ENCODE measurements around the gene FGF1.

Gene FGF1

GRCh38 chr5:142640316-142641005 lies 45.4 kb downstream of the FGF1 start:
- no peak for FAIRE-seq

GRCh38 chr5:142639455-142639854 lies 46.4 kb downstream of the FGF1 start:
- no peak for FAIRE-seq

GRCh38 chr5:142637871-142638270 lies 48.0 kb downstream of the FGF1 start:
- no peak for FAIRE-seq

- FAIRE-seq, result no peak
Measured at GRCh38 chr5:142636698-142637324, 49.1 kb downstream of the FGF1 start.

GRCh38 chr5:142636093-142636492 lies 49.8 kb downstream of the FGF1 start:
- no peak for FAIRE-seq

GRCh38 chr5:142634216-142635011 lies 51.5 kb downstream of the FGF1 start:
- FAIRE-seq, result no peak

GRCh38 chr5:142630927-142631539 lies 54.9 kb downstream of the FGF1 start:
- FAIRE-seq, result no peak

- no peak for FAIRE-seq
Measured at GRCh38 chr5:142627383-142628217, 58.3 kb downstream of the FGF1 start.

GRCh38 chr5:142626786-142627185 lies 59.1 kb downstream of the FGF1 start:
- FAIRE-seq, result no peak

GRCh38 chr5:142626099-142626498 lies 59.8 kb downstream of the FGF1 start:
- no peak for FAIRE-seq

- FAIRE-seq, result no peak
Measured at GRCh38 chr5:142621227-142621626, 64.7 kb downstream of the FGF1 start.

- FAIRE-seq, result no peak
Measured at GRCh38 chr5:142619815-142620214, 66.1 kb downstream of the FGF1 start.

- FAIRE-seq, result no peak
Measured at GRCh38 chr5:142618130-142618523, 67.8 kb downstream of the FGF1 start.

GRCh38 chr5:142617416-142618129 lies 68.3 kb downstream of the FGF1 start:
- no peak for FAIRE-seq

- no peak for FAIRE-seq
Measured at GRCh38 chr5:142615948-142616347, 69.9 kb downstream of the FGF1 start.

GRCh38 chr5:142614054-142614453 lies 71.8 kb downstream of the FGF1 start:
- no peak for FAIRE-seq

- no peak for FAIRE-seq
Measured at GRCh38 chr5:142613271-142613671, 72.6 kb downstream of the FGF1 start.

GRCh38 chr5:142612494-142613270 lies 73.2 kb downstream of the FGF1 start:
- FAIRE-seq, result no peak

GRCh38 chr5:142611154-142611553 lies 74.7 kb downstream of the FGF1 start:
- no peak for FAIRE-seq

- FAIRE-seq, result no peak
Measured at GRCh38 chr5:142610176-142611001, 75.5 kb downstream of the FGF1 start.

All from colon (tissue), 2 donors.